ENCODE results near the gene CERS6.
"Not testable (repeated sequence)": the region's sequence is repeated elsewhere in the genome, so short reads cannot be mapped to it uniquely, and the experiment has no call there.

CERS6 gene

GRCh38 chr2:168650781-168651180 is 194.7 kb downstream of the CERS6 start:
- DNase-seq: no peak

DNA sequence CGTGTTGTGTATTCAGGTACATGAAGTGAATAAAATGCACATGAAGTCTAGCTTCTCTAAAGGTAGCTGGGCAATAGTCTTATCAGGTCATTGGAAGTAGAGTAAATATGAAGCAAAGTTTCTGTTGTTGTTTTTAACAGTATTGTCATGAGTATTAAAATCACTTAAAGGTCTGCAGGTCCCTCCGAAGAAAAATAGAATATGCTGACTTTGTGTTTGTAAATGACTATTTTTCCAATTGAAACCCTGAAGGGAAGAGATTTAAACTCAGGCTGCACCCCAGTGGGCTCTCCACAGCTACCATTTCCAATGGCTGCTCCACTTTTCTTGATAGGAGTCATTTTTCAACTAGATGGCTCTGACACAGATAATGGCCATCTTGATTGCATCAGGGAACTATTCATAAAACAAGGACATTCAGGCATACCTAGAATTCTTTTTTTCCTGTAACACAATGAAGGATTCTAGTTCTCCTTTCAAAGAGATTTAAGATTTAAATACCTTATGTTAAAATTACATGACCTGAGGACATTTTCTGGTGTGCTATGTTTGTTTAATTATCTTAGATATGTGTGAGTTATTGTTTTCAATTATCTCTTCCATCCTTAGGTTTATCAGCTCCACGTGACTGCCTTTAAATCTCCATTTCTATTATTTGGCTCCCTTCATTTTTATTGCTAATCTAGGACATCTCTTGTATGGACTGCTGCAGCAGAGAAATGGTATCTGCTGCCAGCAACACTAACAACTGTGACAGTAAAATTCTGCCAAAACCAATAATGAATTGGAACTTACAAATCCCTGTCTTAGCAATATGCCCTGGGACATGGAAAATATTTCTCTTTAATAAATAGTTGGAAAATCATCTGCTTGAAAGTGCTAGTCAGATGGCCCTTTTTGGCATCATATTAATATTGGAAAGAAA is 197.2 kb downstream of the CERS6 start:
- DNase-seq: no peak

DNA sequence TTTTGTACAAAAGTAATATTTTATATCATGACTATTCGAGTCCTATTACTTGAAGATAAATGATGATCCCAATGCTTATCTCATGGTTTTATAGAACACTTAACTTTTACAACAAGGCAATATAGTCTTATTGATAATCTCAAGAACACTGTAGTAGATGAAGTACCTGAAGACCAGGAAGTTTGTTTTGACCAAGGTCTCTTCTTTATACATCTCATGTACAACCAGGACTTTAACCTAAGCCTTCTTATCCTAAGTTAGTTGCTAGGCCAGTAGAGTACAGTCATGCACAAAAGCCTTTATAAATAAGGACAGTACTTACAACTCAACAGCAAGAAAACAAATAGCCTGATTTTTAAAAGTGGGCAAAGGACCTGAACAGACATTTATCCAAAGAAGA is 198.6 kb downstream of the CERS6 start:
- DNase-seq: no peak

- DNase-seq: no peak
Measured at GRCh38 chr2:168655207-168655606, 199.1 kb downstream of the CERS6 start.

- DNase-seq: not testable (repeated sequence)
Measured at GRCh38 chr2:168657378-168657777, 201.3 kb downstream of the CERS6 start.

DNA sequence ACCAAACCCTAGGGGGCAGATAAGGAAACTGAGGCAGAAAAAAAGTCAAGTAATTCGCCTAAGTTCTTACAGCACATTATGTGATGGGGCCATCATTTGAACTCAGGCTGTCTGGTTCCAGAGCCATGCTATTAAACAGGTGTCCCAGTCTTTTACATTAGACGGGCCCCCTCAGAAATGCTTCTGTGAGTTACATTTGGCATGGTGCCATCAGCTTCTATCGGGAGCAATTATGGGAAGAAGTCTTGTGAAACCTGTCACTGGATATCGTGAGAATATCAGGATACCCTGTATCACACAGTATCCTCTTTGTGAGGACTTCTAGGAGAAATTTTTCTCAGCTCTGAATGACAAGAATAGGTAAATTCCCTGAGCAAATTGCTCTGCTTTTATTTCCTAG is 202.6 kb downstream of the CERS6 start:
- DNase-seq: no peak

DNA sequence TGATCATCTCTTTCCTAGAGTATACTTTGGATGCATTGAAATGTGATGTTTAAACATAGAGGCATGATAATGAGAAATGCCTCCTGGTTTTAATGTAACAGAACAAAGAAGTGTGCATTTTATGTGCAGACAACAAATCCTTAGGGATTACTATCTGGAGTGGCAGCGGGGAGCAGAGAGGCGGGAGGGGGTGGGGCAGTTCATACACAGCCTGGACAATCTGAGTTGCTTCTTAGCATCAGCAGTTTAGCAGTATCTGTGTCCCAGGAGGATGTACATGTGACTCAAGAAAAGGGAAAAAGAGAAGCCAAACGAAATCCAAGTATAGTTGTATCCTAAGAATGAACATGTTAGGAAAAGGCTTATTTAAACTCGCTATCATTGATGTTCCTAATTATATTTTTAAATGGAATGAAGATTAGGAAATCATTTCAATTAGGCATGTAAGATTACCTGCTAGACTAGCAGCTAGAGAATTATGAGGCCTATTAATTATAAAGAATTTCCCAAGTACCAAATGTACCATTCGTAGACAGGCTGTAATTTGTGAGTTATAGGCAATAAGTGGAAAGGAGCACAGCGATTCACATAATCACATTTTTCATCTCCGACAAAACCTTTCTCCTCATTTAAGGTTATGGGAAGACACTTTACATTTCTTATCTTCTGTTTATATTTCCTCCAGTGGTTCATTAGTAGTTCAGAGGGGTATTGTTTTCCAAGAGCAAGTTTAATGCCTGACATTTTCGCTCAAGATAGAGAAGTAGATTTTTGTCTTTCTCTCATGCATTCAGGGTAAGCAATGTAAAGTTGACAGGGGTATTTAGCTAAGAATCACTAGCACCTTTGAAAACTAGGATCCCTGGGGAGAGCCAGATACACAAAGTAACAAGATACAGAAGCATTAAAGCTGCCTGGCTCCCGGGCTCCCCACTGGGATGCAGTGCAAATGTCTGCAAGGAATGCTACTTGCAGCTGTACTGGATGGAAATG is 205.1 kb downstream of the CERS6 start:
- DNase-seq: no peak

DNA sequence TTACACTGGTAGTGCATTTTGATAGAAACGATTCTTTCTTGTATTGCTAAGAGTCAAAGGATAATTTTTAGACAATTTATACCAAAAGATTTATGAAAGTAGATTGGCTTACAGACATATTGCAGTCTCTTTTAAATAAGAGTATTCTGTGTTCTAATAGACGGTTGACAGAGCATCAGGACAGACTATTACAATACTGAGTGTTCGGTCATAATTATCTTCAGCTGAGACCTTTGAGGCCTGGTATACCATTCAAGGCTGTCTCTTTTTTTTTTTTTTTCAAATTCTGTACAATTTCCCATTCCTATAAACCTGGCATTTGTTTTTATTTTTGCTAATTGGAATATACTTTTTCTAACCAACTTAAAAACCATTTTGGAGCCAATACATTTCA is 205.8 kb downstream of the CERS6 start:
- no peak for DNase-seq

- no peak for DNase-seq
Measured at GRCh38 chr2:168662651-168663208, 206.7 kb downstream of the CERS6 start.

DNA sequence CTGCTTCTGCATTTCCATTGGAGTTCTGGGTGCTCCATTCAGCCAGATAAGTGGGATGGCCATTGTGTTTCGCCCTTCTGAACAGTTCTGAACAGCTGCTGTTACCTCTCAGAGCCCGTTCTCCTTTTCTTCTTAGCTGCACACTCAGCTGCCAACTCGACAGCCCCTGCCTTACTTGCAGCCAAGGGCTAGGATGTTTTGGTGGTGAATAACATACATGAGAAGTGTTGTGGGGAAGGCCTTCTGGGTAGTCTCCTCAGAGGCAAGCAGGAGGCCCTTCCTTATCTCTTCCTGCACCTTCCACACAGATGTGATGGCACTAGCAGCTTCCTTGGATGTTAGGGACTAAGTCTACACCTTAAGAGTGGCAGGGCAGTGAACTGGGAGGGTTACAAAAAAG is 207.9 kb downstream of the CERS6 start:
- DNase-seq: no peak

GRCh38 chr2:168664715-168665114 is 208.6 kb downstream of the CERS6 start:
- DNase-seq: not testable (repeated sequence)

- DNase-seq: no peak
Measured at GRCh38 chr2:168666339-168666738, 210.3 kb downstream of the CERS6 start.

DNA sequence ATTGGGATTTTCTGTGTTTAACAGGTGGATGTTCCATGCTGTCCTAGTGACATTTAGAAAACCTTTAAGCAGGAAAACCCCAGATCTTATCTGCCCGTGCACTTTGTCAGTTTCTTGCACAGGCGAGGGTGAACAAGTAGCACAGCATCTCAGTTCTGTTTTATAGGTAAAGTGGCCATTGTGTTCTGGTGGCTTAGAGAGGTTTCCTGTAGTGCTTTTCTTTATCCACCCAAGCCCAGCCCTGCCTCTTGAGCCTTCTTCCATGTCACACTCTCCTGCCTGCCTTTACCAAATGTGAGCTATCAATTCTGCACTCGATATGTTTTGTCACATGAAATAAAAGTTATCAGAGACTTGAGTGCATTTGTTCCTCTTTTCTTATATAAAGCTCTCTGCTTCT is 211.1 kb downstream of the CERS6 start:
- no peak for DNase-seq

DNA sequence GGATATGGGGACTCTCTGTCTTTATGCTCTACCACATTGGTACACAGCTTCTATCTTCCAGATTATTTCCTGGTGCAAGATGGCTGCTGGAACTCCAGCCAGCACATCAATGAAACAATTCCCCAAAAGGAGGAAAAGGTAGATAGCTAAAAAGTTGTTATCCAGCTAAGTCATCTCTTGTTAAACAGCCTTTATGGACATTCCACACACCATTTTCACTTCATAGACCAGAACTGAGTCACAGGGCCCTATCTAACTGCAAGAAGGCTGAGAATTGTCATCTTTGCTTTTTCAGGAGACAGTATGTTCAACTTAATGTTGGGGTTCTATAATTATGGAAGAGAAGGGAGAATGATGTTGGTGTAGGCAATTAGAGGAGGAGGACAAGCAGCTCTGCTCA is 213.1 kb downstream of the CERS6 start:
- DNase-seq: no peak

- DNase-seq: no peak
Measured at GRCh38 chr2:168670478-168670877, 214.4 kb downstream of the CERS6 start.

DNA sequence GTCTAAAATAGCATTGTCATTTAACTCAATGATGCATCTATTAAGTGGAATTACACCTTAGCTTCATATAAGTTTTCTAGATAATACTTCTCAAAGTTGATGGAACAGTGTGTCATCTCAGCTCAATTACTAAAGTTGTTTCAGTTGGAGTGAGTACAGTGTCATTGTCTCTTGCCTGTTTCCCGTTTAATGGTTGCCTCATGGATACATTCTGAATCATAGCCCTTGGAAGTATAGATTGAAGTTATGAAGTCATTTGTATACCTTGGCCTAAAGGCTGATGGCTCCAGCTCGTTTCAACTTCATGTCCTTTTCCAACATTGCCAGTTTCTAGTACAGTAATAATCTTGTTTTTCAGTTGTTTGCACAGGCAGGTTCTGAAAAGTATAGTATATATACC is 215.9 kb downstream of the CERS6 start:
- DNase-seq: no peak

GRCh38 chr2:168673265-168674189 is 217.5 kb downstream of the CERS6 start:
- no peak for DNase-seq

GRCh38 chr2:168678153-168678853 is 222.2 kb downstream of the CERS6 start:
- DNase-seq: no peak

- DNase-seq: no peak
Measured at GRCh38 chr2:168679081-168679480, 223.0 kb downstream of the CERS6 start.

GRCh38 chr2:168679741-168680310 is 223.8 kb downstream of the CERS6 start:
- DNase-seq: no peak

GRCh38 chr2:168683996-168684395 is 227.9 kb downstream of the CERS6 start:
- no peak for DNase-seq
